Thoracic aorta (tissue), 2 donors: Measurements from ENCODE around the gene CD300C. TPM values are rescaled to one million over a fixed set of nuclear protein-coding genes. Genes with fewer than 3 reads are reported as not detected.

Experiments
- ATAC-seq: fragments of 150-250 bp; one replicate; pipeline ENCODE4 v1.8.0; 2017; ENCODE audit warnings: low read depth; ENCODE audit not compliant: insufficient number of reproducible peaks, low FRiP score
- DNase-seq: peaks from one replicate; pipeline ENCODE4 v3.0.0-alpha.2; 2020; ENCODE audit warnings: low spot score
- H3K27ac ChIP-seq, 2 donors: fragments of 200-600 bp; sonication (generic); 1 replicate in 1 of 2; 2 replicates in 1 of 2; pipeline ENCODE4 v1.5.1; 2016; ENCODE audit warnings: mild to moderate bottlenecking in 2 of 2, moderate library complexity in 2 of 2
- H3K27me3 ChIP-seq: fragments of 200-600 bp; sonication (generic); replicated peaks from 2 replicates; pipeline ENCODE4 v1.6.0; 2016; ENCODE audit warnings: mild to moderate bottlenecking; ENCODE audit not compliant: insufficient read depth
- H3K36me3 ChIP-seq: fragments of 200-600 bp; sonication (generic); one replicate; pipeline ENCODE4 v1.5.1; 2016
- H3K4me1 ChIP-seq, 2 donors: fragments of 200-600 bp; sonication (generic); 1 replicate in 1 of 2; 2 replicates in 1 of 2; pipeline versions ENCODE4 v1.5.1 to v1.6.0; 2016; ENCODE audit warnings: low read depth in 2 of 2, mild to moderate bottlenecking in 1 of 2; ENCODE audit not compliant: control insufficient read depth in 1 of 2
- H3K4me3 ChIP-seq: fragments of 200-600 bp; sonication (generic); 2 replicates; pipeline ENCODE4 v1.5.1; 2016; ENCODE audit warnings: mild to moderate bottlenecking
- H3K9me3 ChIP-seq: fragments of 200-600 bp; sonication (generic); 2 replicates; pipeline ENCODE4 v1.5.1; 2016
- total RNA-seq, 2 donors: library from RNA; depleted of rRNA; stranded (reverse); fragments of >200 nt; gene quantifications; one replicate each; pipeline versions ENCODE4 v1.1.0 to v1.2.3, GENCODE V29; 2016
- TF ChIP-seq, protein P1 (sequence below): fragments of 200-600 bp; sonication (generic); IDR thresholded peaks from one replicate; pipeline ENCODE4 v1.5.1; 2019; ENCODE audit warnings: antibody characterized with exemption

CD300C gene
- total RNA-seq, 2 donors from 2014 or later, result 2.5 to 4.3 TPM

GRCh38 chr17:74550602-74551001 lies 4.7 kb upstream of the CD300C start:
- H3K9me3 ChIP-seq, result no peaks in the 10 kb centered on the region
- TF ChIP-seq, protein P1, sequence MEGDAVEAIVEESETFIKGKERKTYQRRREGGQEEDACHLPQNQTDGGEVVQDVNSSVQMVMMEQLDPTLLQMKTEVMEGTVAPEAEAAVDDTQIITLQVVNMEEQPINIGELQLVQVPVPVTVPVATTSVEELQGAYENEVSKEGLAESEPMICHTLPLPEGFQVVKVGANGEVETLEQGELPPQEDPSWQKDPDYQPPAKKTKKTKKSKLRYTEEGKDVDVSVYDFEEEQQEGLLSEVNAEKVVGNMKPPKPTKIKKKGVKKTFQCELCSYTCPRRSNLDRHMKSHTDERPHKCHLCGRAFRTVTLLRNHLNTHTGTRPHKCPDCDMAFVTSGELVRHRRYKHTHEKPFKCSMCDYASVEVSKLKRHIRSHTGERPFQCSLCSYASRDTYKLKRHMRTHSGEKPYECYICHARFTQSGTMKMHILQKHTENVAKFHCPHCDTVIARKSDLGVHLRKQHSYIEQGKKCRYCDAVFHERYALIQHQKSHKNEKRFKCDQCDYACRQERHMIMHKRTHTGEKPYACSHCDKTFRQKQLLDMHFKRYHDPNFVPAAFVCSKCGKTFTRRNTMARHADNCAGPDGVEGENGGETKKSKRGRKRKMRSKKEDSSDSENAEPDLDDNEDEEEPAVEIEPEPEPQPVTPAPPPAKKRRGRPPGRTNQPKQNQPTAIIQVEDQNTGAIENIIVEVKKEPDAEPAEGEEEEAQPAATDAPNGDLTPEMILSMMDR, result no peak
- ATAC-seq, result no peak
- no peak overlapping the region for H3K4me3 ChIP-seq
- no peaks in the 10 kb centered on the region for H3K4me1 ChIP-seq
- H3K27me3 ChIP-seq, result no peaks in the 10 kb centered on the region
- DNase-seq, result no peak
- no peaks in the 10 kb centered on the region for H3K36me3 ChIP-seq
- H3K27ac ChIP-seq, result no peak overlapping the region

DNA sequence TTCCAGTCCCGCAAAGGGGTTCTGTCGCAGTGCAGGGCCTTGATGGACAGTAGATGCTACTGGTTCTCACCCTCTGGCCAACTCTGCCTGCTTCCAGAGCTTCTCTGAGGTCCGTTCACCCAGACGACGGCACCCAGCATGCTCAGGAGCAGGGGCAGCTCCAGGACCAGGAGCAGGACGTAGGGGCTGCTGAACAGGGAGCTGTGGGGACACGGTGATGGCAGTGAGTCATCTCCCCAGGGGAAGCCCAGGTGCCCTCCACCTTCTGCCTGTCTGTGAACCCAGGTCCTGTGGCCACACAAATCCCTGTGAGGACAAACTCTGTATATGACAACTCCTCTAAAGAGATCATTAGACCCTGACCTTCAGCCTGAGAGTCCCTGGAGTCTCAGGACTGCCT lies 3.4 kb upstream of the CD300C start:
- TF ChIP-seq, protein P1, result no peak
- Histone ChIP-seq H3K27me3 (no peaks in the 10 kb centered on the region), H3K4me3 (no peak overlapping the region), H3K4me1 (no peaks in the 10 kb centered on the region), H3K36me3 (no peaks in the 10 kb centered on the region), H3K9me3 (no peaks in the 10 kb centered on the region), H3K27ac (no peak overlapping the region)
- no peak for DNase-seq
- ATAC-seq, result no peak

- no peaks in the 10 kb centered on the region for H3K9me3 ChIP-seq
- H3K27ac ChIP-seq, result no peak overlapping the region
- no peaks in the 10 kb centered on the region for H3K4me1 ChIP-seq
- H3K4me3 ChIP-seq, result no peak overlapping the region
- DNase-seq, result no peak
- no peak for ATAC-seq
- H3K27me3 ChIP-seq, result no peaks in the 10 kb centered on the region
- H3K36me3 ChIP-seq, result no peaks in the 10 kb centered on the region
- TF ChIP-seq, protein P1, result no peak
Observed at GRCh38 chr17:74547736-74548135, 1.8 kb upstream of the CD300C start.

- H3K4me1 ChIP-seq, result no peaks in the 10 kb centered on the region
- no peak overlapping the region for H3K27ac ChIP-seq
- no peak overlapping the region for H3K4me3 ChIP-seq
- no peaks in the 10 kb centered on the region for H3K9me3 ChIP-seq
- no peak for ATAC-seq
- no peaks in the 10 kb centered on the region for H3K27me3 ChIP-seq
- no peak for DNase-seq
- no peaks in the 10 kb centered on the region for H3K36me3 ChIP-seq
- TF ChIP-seq, protein P1, result no peak
Observed at GRCh38 chr17:74547264-74547663, 1.3 kb upstream of the CD300C start.

DNA sequence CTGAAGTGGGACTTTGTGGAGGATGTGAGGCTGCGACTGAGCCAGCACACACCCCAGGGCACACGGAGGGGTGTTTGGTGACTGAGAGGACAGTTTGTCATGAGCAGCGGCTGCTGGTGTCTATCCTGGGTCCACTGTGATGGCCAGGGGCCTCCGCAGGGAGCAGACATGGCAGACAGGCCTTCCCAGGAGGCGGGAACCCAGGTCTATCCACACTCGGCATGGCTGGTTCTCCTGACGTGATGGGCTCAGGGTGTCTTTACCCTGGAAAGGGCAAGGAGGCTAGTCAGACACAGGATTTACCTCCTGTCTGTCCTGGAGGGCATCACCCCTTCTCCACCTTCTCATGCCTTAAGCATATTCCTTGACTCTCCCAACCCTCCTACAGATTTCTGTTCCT lies 671 bp upstream of the CD300C start:
- Histone ChIP-seq H3K9me3 (no peaks in the 10 kb centered on the region), H3K4me3 (no peak overlapping the region), H3K27ac (no peak overlapping the region), H3K4me1 (no peaks in the 10 kb centered on the region), H3K36me3 (no peaks in the 10 kb centered on the region), H3K27me3 (no peaks in the 10 kb centered on the region)
- ATAC-seq, result no peak
- DNase-seq, result no peak
- TF ChIP-seq, protein P1, result no peak
